WERI-Rb-1 (cell line): ENCODE results near the gene KIRREL3.
A peak's percentile ranks its signal among the peaks of the same experiment; 100 is the strongest.

Source experiments
- DNase-seq: peaks from one replicate; pipeline ENCODE4 v3.0.0-alpha.2; 2020
- H3K27ac ChIP-seq: fragments of 250-450 bp; sonication (Bioruptor Pico); 2 replicates; pipeline ENCODE4 v1.5.1; 2020; ENCODE audit warnings: mild to moderate bottlenecking, moderate library complexity
- H3K27me3 ChIP-seq: fragments of 250-450 bp; sonication (Bioruptor Pico); 2 replicates; pipeline ENCODE4 v1.5.1; 2021; ENCODE audit warnings: mild to moderate bottlenecking, low read depth, moderate library complexity; ENCODE audit not compliant: insufficient read depth, severe bottlenecking
- H3K36me3 ChIP-seq: fragments of 250-450 bp; sonication (Bioruptor Pico); 2 replicates; pipeline ENCODE4 v1.5.1; 2020; ENCODE audit warnings: mild to moderate bottlenecking, moderate library complexity
- H3K4me3 ChIP-seq: 2 replicates; pipeline ENCODE4 v1.5.1; 2011; ENCODE audit warnings: low read depth, mild to moderate bottlenecking, control low read depth, low read length
- H3K9me3 ChIP-seq: fragments of 250-450 bp; sonication (Bioruptor Pico); 2 replicates; pipeline ENCODE4 v1.5.1; 2021; ENCODE audit warnings: mild to moderate bottlenecking, moderate library complexity; ENCODE audit not compliant: severe bottlenecking
- CTCF ChIP-seq: IDR thresholded peaks from 2 replicates; pipeline ENCODE4 v1.5.1; 2011; ENCODE audit warnings: low read depth, mild to moderate bottlenecking, control low read depth, inconsistent platforms, low read length

The KIRREL3 gene

DNA sequence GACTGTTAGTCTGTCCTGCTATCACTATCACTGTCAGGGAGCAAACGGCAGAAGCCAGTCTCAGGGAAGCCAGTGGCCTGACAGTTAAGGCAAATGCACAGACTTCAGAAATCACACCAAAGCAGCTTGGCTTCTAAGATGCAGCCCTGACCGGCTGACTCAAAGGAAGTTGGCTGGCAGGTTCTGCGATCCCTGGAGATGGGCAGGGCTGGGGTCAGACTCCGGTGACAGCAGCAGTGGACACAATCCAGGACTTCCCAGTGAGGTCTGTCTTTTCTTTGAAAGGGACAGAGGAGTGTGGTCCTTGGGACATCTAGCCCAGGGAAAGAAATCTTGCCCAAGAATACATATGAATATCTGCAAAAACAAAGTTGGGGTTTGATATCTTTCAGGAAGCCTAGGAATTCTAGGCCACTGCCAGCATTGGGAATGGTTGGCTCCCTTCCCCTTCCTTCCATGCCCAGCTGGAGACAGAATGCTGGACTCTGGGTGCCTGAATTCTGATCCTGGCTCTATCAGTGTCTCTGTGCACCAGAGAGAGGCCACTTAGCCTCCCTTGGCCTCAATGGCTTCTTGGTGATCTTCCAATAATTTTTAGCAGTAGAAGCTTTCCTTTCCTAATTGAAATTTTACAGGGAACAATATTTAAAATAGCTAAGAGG, 108.9 kb downstream of the KIRREL3 start:
- no peaks in the 10 kb centered on the region for H3K27me3 ChIP-seq
- no peak overlapping the region for H3K4me3 ChIP-seq
- DNase-seq, result no peak
- no peaks in the 10 kb centered on the region for H3K9me3 ChIP-seq
- no peak for TF ChIP-seq CTCF
- H3K36me3 ChIP-seq, result no peaks in the 10 kb centered on the region
- H3K27ac ChIP-seq, result no peak overlapping the region

- peak; percentile 16 for DNase-seq
These were observed 110.0 kb downstream of the KIRREL3 start for GRCh38 chr11:126890561-126890960.

GRCh38 chr11:126888115-126888712, 112.4 kb downstream of the KIRREL3 start:
- TF ChIP-seq CTCF, result no peak
- no peaks in the 10 kb centered on the region for H3K36me3 ChIP-seq
- no peak for DNase-seq
- no peak overlapping the region for H3K4me3 ChIP-seq
- no peaks in the 10 kb centered on the region for H3K27me3 ChIP-seq
- H3K9me3 ChIP-seq, result no peaks in the 10 kb centered on the region
- H3K27ac ChIP-seq, result no peak overlapping the region

More at GRCh38 chr11:126890561-126890960, 110.0 kb downstream of the KIRREL3 start:
- peak; percentile 42; the same call in 1 of the 2 replicates for TF ChIP-seq CTCF
- Histone ChIP-seq H3K27ac (no peak overlapping the region), H3K27me3 (no peaks in the 10 kb centered on the region), H3K36me3 (no peaks in the 10 kb centered on the region), H3K4me3 (no peak overlapping the region), H3K9me3 (no peaks in the 10 kb centered on the region)

- no peak overlapping the region for H3K4me3 ChIP-seq
- no peaks in the 10 kb centered on the region for H3K27me3 ChIP-seq
- H3K36me3 ChIP-seq, result no peaks in the 10 kb centered on the region
- DNase-seq, result no peak
- no peak overlapping the region for H3K27ac ChIP-seq
- no peaks in the 10 kb centered on the region for H3K9me3 ChIP-seq
- no peak for TF ChIP-seq CTCF
These were observed 113.9 kb downstream of the KIRREL3 start for GRCh38 chr11:126886636-126887035.

DNA sequence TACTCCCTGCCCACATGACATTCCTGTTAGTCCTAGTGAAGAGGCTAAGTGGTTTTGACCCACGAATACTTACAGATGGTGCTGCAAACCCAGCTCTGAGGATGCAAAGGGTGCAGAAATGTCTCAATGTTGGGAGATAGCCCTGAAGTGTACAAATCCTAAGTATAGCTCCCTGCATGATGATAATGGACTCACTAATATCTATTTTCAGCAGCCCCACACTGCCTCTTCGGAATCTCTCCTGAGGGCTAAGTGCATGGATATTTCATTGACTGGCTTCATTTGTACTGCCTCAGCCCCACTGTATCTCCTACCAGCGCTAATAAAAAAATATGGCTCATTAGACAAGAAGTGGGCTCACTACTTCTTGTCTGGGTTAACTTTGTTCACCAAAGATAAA, 114.5 kb downstream of the KIRREL3 start:
- no peak overlapping the region for H3K4me3 ChIP-seq
- no peaks in the 10 kb centered on the region for H3K36me3 ChIP-seq
- DNase-seq, result no peak
- H3K27me3 ChIP-seq, result no peaks in the 10 kb centered on the region
- no peak for TF ChIP-seq CTCF
- no peak overlapping the region for H3K27ac ChIP-seq
- no peaks in the 10 kb centered on the region for H3K9me3 ChIP-seq

DNA sequence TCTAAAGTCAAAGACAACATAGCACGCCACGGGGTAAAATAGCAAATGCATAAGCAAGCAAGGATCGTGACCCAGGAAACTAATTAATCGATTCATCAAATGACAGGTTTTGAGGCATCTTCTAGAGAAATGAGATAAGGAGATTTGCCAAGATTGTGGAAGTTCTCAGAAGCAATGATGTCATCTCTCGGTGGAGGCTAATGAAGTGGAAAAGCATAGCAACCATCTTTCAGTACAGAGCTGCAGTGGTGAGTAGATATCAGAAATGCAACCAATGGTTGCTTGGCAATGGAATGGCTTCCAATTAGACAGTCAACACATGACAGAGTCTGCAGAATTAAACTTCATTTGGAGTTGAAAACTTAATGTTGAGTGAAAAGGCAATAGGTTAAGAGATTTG, 116.0 kb downstream of the KIRREL3 start:
- TF ChIP-seq CTCF, result no peak
- Histone ChIP-seq H3K27ac (no peak overlapping the region), H3K4me3 (no peak overlapping the region), H3K27me3 (no peaks in the 10 kb centered on the region), H3K9me3 (no peaks in the 10 kb centered on the region), H3K36me3 (no peaks in the 10 kb centered on the region)
- no peak for DNase-seq
